ENCODE data around the gene MAPK13. TPM values are rescaled to one million over a fixed set of nuclear protein-coding genes. Genes with fewer than 3 reads are reported as not detected.
"Not testable (repeated sequence)": the region's sequence is repeated elsewhere in the genome, so short reads cannot be mapped to it uniquely, and the experiment has no call there.

The MAPK13 gene
- total RNA-seq, 3 donors from 2014 or later, result 2.6 to 45.2 (median 30.2) TPM

DNA sequence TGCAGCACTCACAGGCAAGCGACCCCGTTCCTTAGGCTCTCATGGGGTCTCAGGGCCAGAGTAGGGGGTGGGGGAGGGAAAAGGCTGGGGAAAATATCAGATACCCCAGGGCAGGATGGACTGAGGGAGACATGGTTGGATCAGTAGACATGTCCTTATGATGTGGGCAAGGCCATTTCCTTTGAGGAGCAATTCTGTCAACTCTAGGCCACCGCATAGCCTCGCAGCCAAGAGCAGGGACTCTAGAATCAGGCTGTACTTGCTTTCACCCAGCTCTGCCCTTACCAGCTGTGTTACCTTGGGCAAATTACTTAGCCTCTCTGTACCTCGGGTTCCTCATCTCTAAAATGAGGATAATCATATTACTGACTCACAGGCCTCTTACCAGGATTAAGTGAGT lies 2.2 kb upstream of the MAPK13 start:
- DNase-seq (ENCODE audit: low spot score in 2 of 2), result no peak
- intact Hi-C loops (cut with DNase I; ENCODE audit: low total_unique reads), result no loop called here
- Histone ChIP-seq H3K9me3 (no peaks in the 10 kb centered on the region), H3K27ac (no peak overlapping the region), H3K36me3 (no peaks in the 10 kb centered on the region), H3K4me3 (no peak overlapping the region), H3K27me3 (no peaks in the 10 kb centered on the region), H3K4me1 (peaks cover 3% of the 10 kb centered on the region in 2 donors)
- no peak for TF ChIP-seq POLR2AphosphoS5 (IDR thresholded peaks at IDR 0.05)
- no peak for TF ChIP-seq POLR2A (IDR thresholded peaks at IDR 0.05)
- TF ChIP-seq, protein P1, sequence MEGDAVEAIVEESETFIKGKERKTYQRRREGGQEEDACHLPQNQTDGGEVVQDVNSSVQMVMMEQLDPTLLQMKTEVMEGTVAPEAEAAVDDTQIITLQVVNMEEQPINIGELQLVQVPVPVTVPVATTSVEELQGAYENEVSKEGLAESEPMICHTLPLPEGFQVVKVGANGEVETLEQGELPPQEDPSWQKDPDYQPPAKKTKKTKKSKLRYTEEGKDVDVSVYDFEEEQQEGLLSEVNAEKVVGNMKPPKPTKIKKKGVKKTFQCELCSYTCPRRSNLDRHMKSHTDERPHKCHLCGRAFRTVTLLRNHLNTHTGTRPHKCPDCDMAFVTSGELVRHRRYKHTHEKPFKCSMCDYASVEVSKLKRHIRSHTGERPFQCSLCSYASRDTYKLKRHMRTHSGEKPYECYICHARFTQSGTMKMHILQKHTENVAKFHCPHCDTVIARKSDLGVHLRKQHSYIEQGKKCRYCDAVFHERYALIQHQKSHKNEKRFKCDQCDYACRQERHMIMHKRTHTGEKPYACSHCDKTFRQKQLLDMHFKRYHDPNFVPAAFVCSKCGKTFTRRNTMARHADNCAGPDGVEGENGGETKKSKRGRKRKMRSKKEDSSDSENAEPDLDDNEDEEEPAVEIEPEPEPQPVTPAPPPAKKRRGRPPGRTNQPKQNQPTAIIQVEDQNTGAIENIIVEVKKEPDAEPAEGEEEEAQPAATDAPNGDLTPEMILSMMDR (IDR thresholded peaks at IDR 0.05), result no peak

- Histone ChIP-seq H3K36me3 (no peaks in the 10 kb centered on the region), H3K27ac (no peak overlapping the region), H3K9me3 (no peaks in the 10 kb centered on the region), H3K4me1 (peaks cover 3% of the 10 kb centered on the region in 2 donors), H3K27me3 (no peaks in the 10 kb centered on the region), H3K4me3 (no peak overlapping the region)
- no peak for DNase-seq (ENCODE audit: low spot score in 2 of 2)
- intact Hi-C loops (cut with DNase I; ENCODE audit: low total_unique reads), result no loop called here
- TF ChIP-seq, protein P1 (IDR thresholded peaks at IDR 0.05), result no peak
- TF ChIP-seq POLR2A (IDR thresholded peaks at IDR 0.05), result no peak
- no peak for TF ChIP-seq POLR2AphosphoS5 (IDR thresholded peaks at IDR 0.05)
Observed at GRCh38 chr6:36128793-36129192, 1.5 kb upstream of the MAPK13 start.

DNA sequence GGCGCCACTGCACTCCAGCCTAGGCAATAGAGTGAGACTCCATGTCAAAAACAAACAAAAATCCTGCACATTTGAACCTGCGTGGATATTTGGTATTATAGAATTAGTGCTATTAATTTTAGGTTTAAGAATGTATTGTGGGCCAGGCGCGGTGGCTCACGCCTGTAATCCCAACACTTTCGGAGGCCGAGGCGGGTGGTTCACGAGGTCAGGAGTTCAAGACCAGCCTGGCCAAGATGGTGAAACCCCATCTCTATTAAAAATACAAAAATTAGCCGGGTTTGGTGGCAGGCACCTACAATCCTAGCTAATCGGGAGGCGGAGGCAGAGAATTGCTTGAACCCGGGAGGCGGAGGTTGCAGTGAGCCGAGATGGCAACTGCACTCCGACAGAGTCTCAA lies 979 bp upstream of the MAPK13 start:
- H3K4me1 ChIP-seq; H3K4me3 ChIP-seq; H3K27me3 ChIP-seq; H3K9me3 ChIP-seq; H3K27ac ChIP-seq; DNase-seq (ENCODE audit: low spot score in 2 of 2); H3K36me3 ChIP-seq; intact Hi-C loops (cut with DNase I; ENCODE audit: low total_unique reads): not testable (repeated sequence)

- intact Hi-C loops (cut with DNase I; ENCODE audit: low total_unique reads), result loop anchor here (5.0 kb wide), 1 partner anchor 66 kb away; the partner anchor contains the start of gene BRPF3
- Histone ChIP-seq H3K27me3 (no peaks in the 10 kb centered on the region), H3K4me3 (peak overlapping the region; percentile 37 to 81 (median 59)), H3K9me3 (no peaks in the 10 kb centered on the region), H3K4me1 (peaks cover 3% of the 10 kb centered on the region in 2 donors), H3K27ac (peak overlapping the region; percentile 89 to 95), H3K36me3 (no peaks in the 10 kb centered on the region)
- TF ChIP-seq, protein P1 (IDR thresholded peaks at IDR 0.05), result peak in 2 of 3 donors; percentile 10 to 12
- TF ChIP-seq POLR2AphosphoS5 (IDR thresholded peaks at IDR 0.05) (peak in 1 of 3 donors; percentile 23), POLR2A (IDR thresholded peaks at IDR 0.05) (no peak)
- peak in 1 of 2 donors; percentile 71 for DNase-seq (ENCODE audit: low spot score in 2 of 2)
Observed at GRCh38 chr6:36130667-36131510, 576 bp downstream of the MAPK13 start.

- Histone ChIP-seq H3K4me1 (peaks cover 3% of the 10 kb centered on the region in 2 donors), H3K27ac (peak overlapping the region; percentile 89 to 95), H3K36me3 (no peaks in the 10 kb centered on the region), H3K27me3 (no peaks in the 10 kb centered on the region), H3K4me3 (peak overlapping the region; percentile 37 to 81 (median 59)), H3K9me3 (no peaks in the 10 kb centered on the region)
- intact Hi-C loops (cut with DNase I; ENCODE audit: low total_unique reads), result loop anchor here (5.0 kb wide), 1 partner anchor 66 kb away; the partner anchor contains the start of gene BRPF3
- DNase-seq (ENCODE audit: low spot score in 2 of 2), result no peak
- TF ChIP-seq, protein P1 (IDR thresholded peaks at IDR 0.05), result no peak
- no peak for TF ChIP-seq POLR2AphosphoS5 (IDR thresholded peaks at IDR 0.05)
Observed at GRCh38 chr6:36131511-36132245, 1.4 kb downstream of the MAPK13 start.

Measured in breast epithelium (tissue), 4 donors.